Right cardiac atrium (tissue), 5 donors: ENCODE measurements around the gene MCOLN1. TPM values are rescaled to one million over a fixed set of nuclear protein-coding genes. Genes with fewer than 3 reads are reported as not detected.
"Not testable (repeated sequence)": the region's sequence is repeated elsewhere in the genome, so short reads cannot be mapped to it uniquely, and the experiment has no call there.

ENCODE experiments used
- ATAC-seq, 2 donors: fragments of 200-7000 bp; cut with Tn5 transposase; one replicate each; pipeline versions ENCODE4 v1.8.0 to v1.9.1; 2020; ENCODE audit warnings: moderate library complexity in 2 of 2, mild to moderate bottlenecking in 1 of 2
- DNase-seq, 3 donors: peaks; one replicate each; pipeline ENCODE4 v3.0.0-alpha.2; 2020
- H3K27ac ChIP-seq: one replicate; pipeline ENCODE4 v1.5.1; 2013; ENCODE audit warnings: mild to moderate bottlenecking, low read length, control low read depth, moderate library complexity
- H3K27me3 ChIP-seq: one replicate; pipeline ENCODE4 v1.6.1; 2013; ENCODE audit not compliant: control insufficient read depth, insufficient read depth
- H3K4me1 ChIP-seq: one replicate; pipeline ENCODE4 v1.6.1; 2013; ENCODE audit warnings: low read length; ENCODE audit not compliant: control insufficient read depth, insufficient read depth
- H3K4me3 ChIP-seq: one replicate; pipeline ENCODE4 v1.5.1; 2013; ENCODE audit warnings: low read length, control low read depth
- H3K9me3 ChIP-seq: one replicate; pipeline ENCODE4 v1.6.1; 2013; ENCODE audit warnings: low read length; ENCODE audit not compliant: control insufficient read depth
- WGBS: extraction: QIAGEN DNeasy Blood & Tissue Kit; methylation state at CpG from one replicate; pipeline ENCODE4 v1.1.7; 2013; 5-methylcytosine and 5-hydroxymethylcytosine counted together
- intact Hi-C, 4 donors: fragments of 100-400 bp; cut with DNase I; formaldehyde crosslinking; loops; one replicate each; pipeline versions ENCODE4 v1.11.0 to v1.14.0; 2022 to 2023
- polyA plus RNA-seq: library from polyadenylated mRNA; stranded (reverse); fragments of 200-250 nt; gene quantifications from one replicate; pipeline ENCODE4 v1.2.3, GENCODE V29; 2013
- total RNA-seq, 4 donors: library from RNA; stranded (reverse); fragmentation: NEBNext Ultra II Directional; extraction: Animal tissue kit (Norgen Biotek cat#: 25700); gene quantifications; one replicate each; pipeline ENCODE4 v1.2.1, GENCODE V29; 2021
- donor health status: healthy with polysubstance abuse.
- donor health status: DM: no; HTN: yes; CAD: no.
- donor health status: DM: no; HTN: no; CAD: no.
- donor health status: DM: no; HTN: yes; CAD: no; lungs with severe emphysema.
- donor health status: DM: yes; HTN: yes; CAD: no.

Gene MCOLN1
- total and polyA plus RNA-seq, 5 donors: 19.5 to 24.4 (median 21.3) TPM

- Histone ChIP-seq H3K4me1 (no peaks in the 10 kb centered on the region), H3K4me3 (peak within 1 kb of the TSS; percentile 53), H3K27ac (peak within 1 kb of the TSS; percentile 55), H3K27me3 (no peaks in the 10 kb centered on the region), H3K9me3 (no peaks in the 10 kb centered on the region)
- DNase-seq (peak; percentile 97 to 99 (median 98)), ATAC-seq (peak; percentile 84 to 87)
- under 1% methylated on average over 76 of the region's 76 CpGs for whole genome bisulfite sequencing
- intact Hi-C loops: no loop called here
These were observed 12.9 kb downstream of the MCOLN1 start, which contains the start of gene PNPLA6 for GRCh38 chr19:7535047-7535997. TSS of gene PNPLA6 (plus strand) at chr19:7535717. CDS start at chr19:7535789, 72 bp downstream.

GRCh38 chr19:7535998-7536695 lies 13.7 kb downstream of the MCOLN1 start:
- Histone ChIP-seq H3K27ac (no peak overlapping the region), H3K9me3 (no peaks in the 10 kb centered on the region), H3K27me3 (no peaks in the 10 kb centered on the region), H3K4me3 (peak overlapping the region; percentile 53), H3K4me1 (no peaks in the 10 kb centered on the region)
- DNase-seq (no peak), ATAC-seq (peak in 1 of 2 donors; percentile 1)
- intact Hi-C loops: no loop called here
- WGBS: 17% methylated on average over 30 of the region's 30 CpGs

GRCh38 chr19:7538990-7539389 lies 16.6 kb downstream of the MCOLN1 start:
- ATAC-seq, H3K27ac ChIP-seq, H3K4me1 ChIP-seq, H3K9me3 ChIP-seq, H3K27me3 ChIP-seq, intact Hi-C loops, DNase-seq, H3K4me3 ChIP-seq: not testable (repeated sequence)
- 97% methylated on average over 5 of the region's 5 CpGs for WGBS

- intact Hi-C loops: no loop called here
- peak in 1 of 3 donors; percentile 50 for DNase-seq
- Histone ChIP-seq H3K9me3 (no peaks in the 10 kb centered on the region), H3K27me3 (no peaks in the 10 kb centered on the region), H3K27ac (no peak overlapping the region), H3K4me3 (no peak overlapping the region), H3K4me1 (no peaks in the 10 kb centered on the region)
- no peak for ATAC-seq
- 94% methylated on average over 28 of the region's 28 CpGs for WGBS
These were observed 17.5 kb downstream of the MCOLN1 start for GRCh38 chr19:7539827-7540425.

- ATAC-seq (peak in 1 of 2 donors; percentile 3), DNase-seq (peak in 1 of 3 donors; percentile 66)
- no peaks in the 10 kb centered on the region for H3K4me1 ChIP-seq
- H3K4me3 ChIP-seq: no peak overlapping the region
- H3K27me3 ChIP-seq: no peaks in the 10 kb centered on the region
- 80% methylated on average over 39 of the region's 39 CpGs for WGBS
- intact Hi-C loops: no loop called here
- H3K9me3 ChIP-seq: no peaks in the 10 kb centered on the region
- no peak overlapping the region for H3K27ac ChIP-seq
These were observed 18.5 kb downstream of the MCOLN1 start for GRCh38 chr19:7540761-7541474.

- intact Hi-C loops: no loop called here
- no peaks in the 10 kb centered on the region for H3K9me3 ChIP-seq
These were observed 19.0 kb downstream of the MCOLN1 start for GRCh38 chr19:7541475-7541824.

GRCh38 chr19:7541828-7542443 lies 19.5 kb downstream of the MCOLN1 start:
- Histone ChIP-seq H3K4me3 (no peak overlapping the region), H3K27ac (no peak overlapping the region), H3K27me3 (no peaks in the 10 kb centered on the region), H3K9me3 (no peaks in the 10 kb centered on the region), H3K4me1 (no peaks in the 10 kb centered on the region)
- intact Hi-C loops: no loop called here
- ATAC-seq (no peak), DNase-seq (no peak)
- WGBS: 93% methylated on average over 11 of the region's 11 CpGs

More at GRCh38 chr19:7541475-7541824, 19.0 kb downstream of the MCOLN1 start:
- ATAC-seq (no peak), DNase-seq (peak in 2 of 3 donors; percentile 53 to 65)
- no peak overlapping the region for H3K4me3 ChIP-seq
- 95% methylated on average over 15 of the region's 15 CpGs for WGBS
- no peaks in the 10 kb centered on the region for H3K4me1 ChIP-seq
- H3K27me3 ChIP-seq: no peaks in the 10 kb centered on the region
- H3K27ac ChIP-seq: no peak overlapping the region

- Histone ChIP-seq H3K4me3 (no peak overlapping the region), H3K27me3 (no peaks in the 10 kb centered on the region), H3K27ac (no peak overlapping the region), H3K4me1 (no peaks in the 10 kb centered on the region), H3K9me3 (no peaks in the 10 kb centered on the region)
- DNase-seq (peak in 1 of 3 donors; percentile 49), ATAC-seq (no peak)
- 96% methylated on average over 24 of the region's 24 CpGs for WGBS
- intact Hi-C loops: no loop called here
These were observed 20.3 kb downstream of the MCOLN1 start for GRCh38 chr19:7542556-7543348.

- no peaks in the 10 kb centered on the region for H3K9me3 ChIP-seq
- no peaks in the 10 kb centered on the region for H3K4me1 ChIP-seq
- DNase-seq (peak in 1 of 3 donors; percentile 53), ATAC-seq (peak; percentile 13 to 17)
- intact Hi-C loops: no loop called here
- H3K4me3 ChIP-seq: no peak overlapping the region
- no peaks in the 10 kb centered on the region for H3K27me3 ChIP-seq
- H3K27ac ChIP-seq: no peak overlapping the region
- 72% methylated on average over 3 of the region's 3 CpGs for WGBS
These were observed 22.2 kb downstream of the MCOLN1 start for GRCh38 chr19:7544626-7545025.
